Inferior parietal cortex (tissue), 1 donor: ENCODE data around the gene ASPDH.

Experiments
- DNase-seq: peaks from one replicate; pipeline ENCODE4 v3.0.0-alpha.2; 2016; ENCODE audit errors: extremely low spot score

Gene ASPDH

GRCh38 chr19:50514346-50515167, 844 bp upstream of the ASPDH start:
- DNase-seq: peak; percentile 80

GRCh38 chr19:50512999-50513745, 541 bp downstream of the ASPDH start:
- no peak for DNase-seq

DNA sequence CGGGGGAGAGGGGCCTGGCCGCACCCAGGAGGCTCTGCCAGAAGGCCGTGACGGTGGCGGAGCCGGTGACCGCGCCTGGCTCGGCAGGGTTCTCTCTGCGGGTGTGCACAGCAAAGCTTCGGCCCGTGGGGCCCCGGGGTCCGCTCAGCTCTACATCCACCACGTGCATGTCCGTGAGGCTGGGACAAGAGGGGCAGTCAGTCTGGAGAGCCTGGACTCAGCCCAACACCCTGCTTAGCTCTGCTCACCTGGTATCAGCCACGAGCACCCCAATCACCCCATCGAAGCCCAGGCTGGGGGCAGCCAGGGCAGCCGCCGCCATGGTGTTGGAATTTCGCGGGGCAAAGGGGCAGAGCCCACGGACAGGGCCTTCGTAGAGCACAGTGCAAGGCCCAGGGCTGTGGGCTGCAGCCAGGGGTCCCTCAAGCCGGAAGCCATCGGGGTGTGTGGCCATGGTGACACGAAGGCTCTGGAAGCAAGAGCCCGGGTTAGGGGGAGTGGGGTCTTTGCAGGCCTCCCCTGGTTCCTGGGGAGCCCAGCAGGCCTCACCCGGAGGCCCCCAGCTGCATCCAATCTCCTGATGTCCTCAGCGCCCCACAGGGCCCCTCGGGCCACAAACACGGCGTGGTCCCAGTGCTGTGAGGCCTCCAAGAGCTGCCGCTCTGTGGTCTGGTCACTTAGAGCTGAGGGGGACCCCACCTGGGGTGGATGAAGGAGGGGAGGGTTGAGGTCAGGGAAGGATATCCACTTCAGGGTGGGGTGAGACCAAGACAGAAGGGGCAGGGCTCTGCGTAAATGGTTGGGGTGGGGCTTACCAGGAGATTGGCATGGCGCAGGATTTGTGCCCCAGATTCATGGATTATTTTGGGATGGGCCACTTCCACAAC, 1.4 kb downstream of the ASPDH start:
- no peak for DNase-seq

GRCh38 chr19:50511069-50511822, 2.5 kb downstream of the ASPDH start, which contains the start of gene JOSD2:
JOSD2 (minus strand) TSS chr19:50511191; CDS start chr19:50510431, 760 bp downstream.
- DNase-seq: peak; percentile 98

- DNase-seq: no peak
These were observed 3.0 kb downstream of the ASPDH start for GRCh38 chr19:50510700-50511068.

- DNase-seq: no peak
These were observed 3.5 kb downstream of the ASPDH start for GRCh38 chr19:50510121-50510670.

DNA sequence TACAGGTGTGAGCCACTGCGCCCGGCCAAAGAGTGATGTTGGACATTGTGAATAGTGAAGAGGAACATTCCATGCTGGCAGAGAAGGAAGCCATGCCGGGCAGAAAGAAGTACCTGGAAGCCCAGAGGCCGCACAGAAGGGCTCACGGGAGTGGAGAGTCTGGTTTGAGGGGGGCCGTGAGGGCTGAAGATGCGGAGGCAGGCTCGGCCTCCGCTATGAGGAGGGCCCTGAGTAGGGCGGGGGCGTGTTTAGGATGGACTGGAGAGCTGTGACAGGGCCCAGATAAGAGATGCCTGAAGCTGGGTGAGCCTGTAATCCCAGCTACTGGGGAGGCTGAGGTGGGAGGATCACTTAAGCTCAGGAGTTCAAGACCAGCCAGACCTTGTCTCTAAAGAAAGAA, 4.3 kb downstream of the ASPDH start:
- DNase-seq: no peak

DNA sequence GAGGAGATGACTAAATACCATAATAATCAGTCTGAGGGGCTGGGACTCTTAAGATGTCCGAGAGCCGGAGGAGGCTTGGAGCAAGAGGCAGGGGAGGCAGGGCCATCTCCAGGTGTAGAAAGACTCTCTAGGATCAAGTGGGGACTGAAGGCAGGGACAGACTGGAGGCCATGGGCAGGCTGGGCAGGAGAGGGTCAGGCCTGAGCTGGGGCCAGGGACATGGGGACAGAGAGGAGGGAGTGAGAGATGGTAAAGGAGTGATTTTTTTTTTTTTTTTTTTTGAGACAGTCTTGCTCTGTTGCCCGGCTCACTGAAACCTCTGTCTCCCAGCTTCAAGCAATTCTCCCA, 4.9 kb downstream of the ASPDH start:
- DNase-seq: no peak

GRCh38 chr19:50507376-50507775, 6.3 kb downstream of the ASPDH start:
- DNase-seq: no peak

- no peak for DNase-seq
These were observed 7.0 kb downstream of the ASPDH start for GRCh38 chr19:50506700-50507099.

DNA sequence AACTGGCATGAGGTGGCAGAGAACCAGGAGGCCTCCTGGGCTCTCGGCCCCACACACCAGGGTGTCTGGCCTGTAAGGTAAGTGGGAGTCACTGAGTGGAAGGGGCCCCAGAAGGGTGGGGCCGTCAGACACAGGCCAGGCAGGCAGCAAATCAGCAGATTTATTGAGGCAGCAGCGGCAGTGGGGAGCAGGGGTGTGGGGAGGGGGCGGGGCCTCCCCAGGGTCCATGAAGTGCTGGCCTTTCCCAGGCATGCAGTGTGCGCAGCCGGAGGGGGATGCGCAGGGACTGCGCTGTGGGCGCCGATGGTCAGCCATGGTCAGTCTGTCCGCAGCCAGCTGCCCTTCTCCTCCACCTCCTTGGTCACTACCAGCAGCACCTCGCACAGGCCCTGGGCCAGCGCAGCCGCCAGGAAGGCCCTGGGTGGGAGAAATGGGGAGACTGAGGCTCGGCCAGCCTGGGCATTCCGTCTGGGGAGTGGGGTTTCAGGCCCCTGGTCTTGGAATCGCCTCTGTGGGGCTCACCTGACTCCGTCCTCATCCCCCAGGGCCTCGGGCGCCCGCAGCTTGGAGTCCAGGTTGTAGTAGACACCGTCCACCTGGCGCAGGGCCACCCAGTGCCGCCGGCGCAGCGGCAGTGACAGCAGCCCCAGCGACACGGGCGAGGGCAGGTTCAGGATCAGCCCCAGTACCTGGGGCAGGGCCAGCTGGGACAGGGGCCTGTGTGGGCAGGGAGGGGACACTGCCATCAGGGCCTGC, 7.7 kb downstream of the ASPDH start:
- DNase-seq: no peak

DNA sequence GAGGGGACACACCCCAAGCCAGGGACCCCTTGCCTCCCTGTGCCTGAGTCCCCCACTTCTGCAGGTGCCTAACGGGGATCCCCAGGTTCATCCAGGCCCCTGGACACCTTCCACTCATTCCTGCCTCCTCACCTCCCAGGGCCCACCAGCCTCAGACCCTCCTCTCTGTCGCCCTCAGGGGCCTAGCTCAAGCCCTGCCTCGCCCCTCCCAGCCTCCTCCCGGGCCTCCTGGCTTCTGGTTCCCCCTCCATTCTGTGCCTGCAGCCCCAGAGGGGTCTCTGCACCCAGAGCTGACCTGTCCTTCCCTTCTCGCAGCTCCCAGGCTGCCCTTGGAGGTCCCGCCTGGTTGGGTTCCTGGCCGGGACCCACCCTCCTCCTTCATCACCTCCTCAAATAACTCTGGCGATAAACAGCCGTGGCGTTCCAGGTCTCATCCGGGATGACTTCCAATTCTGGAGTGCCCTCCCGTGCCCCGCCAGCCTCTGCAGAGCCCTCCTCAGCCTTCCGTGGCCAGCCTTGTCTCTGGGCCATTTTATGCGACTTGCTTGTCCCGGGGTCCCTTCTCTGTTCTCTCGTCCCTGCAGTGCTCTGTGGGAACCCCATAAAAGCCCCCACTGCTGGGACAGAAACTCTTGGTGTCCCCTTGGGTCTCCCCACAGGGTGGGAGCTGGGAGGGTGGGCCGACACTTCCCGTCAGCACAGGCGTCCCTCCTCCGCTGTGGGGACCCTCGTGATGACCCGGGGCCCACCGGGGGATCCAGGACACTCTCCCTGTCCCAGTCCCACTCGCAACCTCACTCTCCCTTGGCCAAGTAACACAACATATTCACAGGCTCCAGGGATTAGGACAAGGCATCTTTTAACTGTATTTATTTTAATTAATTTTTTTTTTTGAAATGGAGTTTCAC, 11.9 kb downstream of the ASPDH start:
- DNase-seq: no peak

- DNase-seq: no peak
These were observed 12.5 kb downstream of the ASPDH start for GRCh38 chr19:50501186-50501567.

DNA sequence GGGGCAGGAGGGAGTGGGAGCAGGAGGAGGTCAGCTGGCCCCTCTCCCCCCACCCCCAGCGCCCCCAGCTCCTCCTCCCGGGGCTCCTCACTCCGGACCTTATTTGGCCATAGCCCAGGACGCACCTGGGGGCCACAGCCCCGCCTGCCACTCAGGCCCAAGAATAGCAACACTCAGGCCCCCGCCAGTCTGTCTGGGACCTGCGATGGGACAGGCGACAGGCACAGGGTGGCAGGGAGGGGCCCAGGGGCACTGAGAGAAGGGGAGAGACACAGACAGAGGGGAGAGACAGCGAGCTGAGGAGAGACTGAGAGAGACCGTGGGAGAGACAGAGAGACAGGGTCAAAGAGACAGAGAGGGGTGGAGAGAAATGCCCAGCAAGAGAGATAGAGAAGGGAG, 13.0 kb downstream of the ASPDH start:
- no peak for DNase-seq

- no peak for DNase-seq
These were observed 13.5 kb downstream of the ASPDH start for GRCh38 chr19:50500060-50500752.

GRCh38 chr19:50498219-50499056, 15.3 kb downstream of the ASPDH start:
- no peak for DNase-seq

- DNase-seq: no peak
These were observed 16.7 kb downstream of the ASPDH start for GRCh38 chr19:50497022-50497405.
